Measurements from ENCODE around the gene SERPINF2.

GRCh38 chr17:1785930-1786329 is 43.3 kb downstream of the SERPINF2 start:
- no peak for TF ChIP-seq CTCF (conservative IDR thresholded peaks at IDR 0.05; ENCODE audit: low read depth in 2 of 2)
- no peak for TF ChIP-seq REST (IDR thresholded peaks at IDR 0.05; ENCODE audit: unreplicated experiment)
- no peak for TF ChIP-seq CREB1 (CRISPR knock-in tag; IDR thresholded peaks at IDR 0.05; ENCODE audit: low read depth)
- TF ChIP-seq JUNB (IDR thresholded peaks at IDR 0.05; ENCODE audit: unreplicated experiment), result no peak
- no peak for TF ChIP-seq POLR2AphosphoS5 (IDR thresholded peaks at IDR 0.05; ENCODE audit: low read depth)

Measured in GM23338 (cell line).